ENCODE data around the gene ZNF726.

DNA sequence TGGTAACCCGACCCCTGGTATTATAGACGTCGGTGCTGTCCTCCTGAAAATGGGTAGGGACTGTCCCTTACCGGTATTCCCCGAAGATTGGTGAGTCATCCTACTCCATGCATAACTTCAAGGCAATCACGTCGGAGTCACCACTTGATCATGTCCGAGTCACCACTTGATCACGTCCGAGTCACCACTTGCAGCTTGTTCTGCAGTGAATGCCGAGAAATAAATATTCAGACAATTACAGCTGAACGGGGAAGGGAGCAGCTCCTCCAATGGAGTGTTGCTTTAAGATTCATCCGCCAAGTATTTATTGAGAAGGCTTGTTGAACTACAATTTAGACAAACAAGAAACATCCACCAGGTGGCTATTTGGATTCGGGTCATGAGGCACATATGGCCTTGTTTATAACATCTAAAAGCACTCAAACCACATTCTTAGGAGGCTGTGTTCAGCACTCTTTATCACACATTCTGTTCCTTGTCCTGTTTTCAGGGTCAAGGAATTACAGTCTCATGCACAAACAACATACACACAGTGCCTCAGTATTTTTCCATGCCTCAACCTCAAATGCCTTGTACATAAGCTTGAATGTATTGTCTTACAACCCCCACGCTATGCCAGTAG lies 43.1 kb downstream of the ZNF726 start:
- no peak for TF ChIP-seq EZH2phosphoT487 (IDR thresholded peaks at IDR 0.05; ENCODE audit: insufficient read depth, low read depth)
- no peak for TF ChIP-seq EZH2 (IDR thresholded peaks at IDR 0.05; ENCODE audit: insufficient read depth, poor library complexity, severe bottlenecking)
